HL-60/S4 treated with retinoic acid at 250 ng/mL for 4 days and 3 days (cell line): ENCODE measurements around the gene MYO9B.

Experiments used
- in situ Hi-C: fragments of 300-500 bp; cut with MboI; formaldehyde crosslinking; loops from 2 replicates; pipeline ENCODE4 v1.7.0; 2022; ENCODE audit warnings: low sequenced_read_pairs

MYO9B gene

GRCh38 chr19:17112271-17112670, 36.7 kb downstream of the MYO9B start:
- in situ Hi-C loops, result no loop called here

- in situ Hi-C loops, result no loop called here
These were observed 37.1 kb downstream of the MYO9B start for GRCh38 chr19:17112700-17113099.

- in situ Hi-C loops, result no loop called here
These were observed 37.7 kb downstream of the MYO9B start for GRCh38 chr19:17113127-17113785.

GRCh38 chr19:17114414-17114831, 38.8 kb downstream of the MYO9B start:
- in situ Hi-C loops, result no loop called here

GRCh38 chr19:17116996-17117702, 41.6 kb downstream of the MYO9B start:
- in situ Hi-C loops, result no loop called here

- in situ Hi-C loops, result no loop called here
These were observed 43.4 kb downstream of the MYO9B start for GRCh38 chr19:17118957-17119356.

- in situ Hi-C loops, result no loop called here
These were observed 46.2 kb downstream of the MYO9B start for GRCh38 chr19:17121736-17122293.

GRCh38 chr19:17123041-17123440, 47.5 kb downstream of the MYO9B start:
- in situ Hi-C loops, result no loop called here

- in situ Hi-C loops, result no loop called here
These were observed 48.4 kb downstream of the MYO9B start for GRCh38 chr19:17124025-17124424.

GRCh38 chr19:17125062-17125727, 49.6 kb downstream of the MYO9B start:
- in situ Hi-C loops, result no loop called here

- in situ Hi-C loops, result no loop called here
These were observed 50.4 kb downstream of the MYO9B start for GRCh38 chr19:17125728-17126677.

GRCh38 chr19:17127671-17128070, 52.1 kb downstream of the MYO9B start:
- in situ Hi-C loops, result no loop called here

- in situ Hi-C loops, result no loop called here
These were observed 52.8 kb downstream of the MYO9B start for GRCh38 chr19:17128403-17128802.

- in situ Hi-C loops, result no loop called here
These were observed 53.2 kb downstream of the MYO9B start for GRCh38 chr19:17128820-17129219.

GRCh38 chr19:17129377-17129776, 53.8 kb downstream of the MYO9B start:
- in situ Hi-C loops, result no loop called here

GRCh38 chr19:17135001-17135853, 59.6 kb downstream of the MYO9B start:
- in situ Hi-C loops, result no loop called here

GRCh38 chr19:17136021-17136420, 60.4 kb downstream of the MYO9B start:
- in situ Hi-C loops, result no loop called here

GRCh38 chr19:17136617-17137016, 61.0 kb downstream of the MYO9B start:
- in situ Hi-C loops, result no loop called here

- in situ Hi-C loops, result no loop called here
These were observed 61.8 kb downstream of the MYO9B start for GRCh38 chr19:17137417-17137816.
